ENCODE measurements around the gene PTGDR. TPM values are rescaled to one million over a fixed set of nuclear protein-coding genes. Genes with fewer than 3 reads are reported as not detected.

The PTGDR gene
- total and polyA plus RNA-seq, 2 of the 8 experiments (the other 6 are each of a cell fraction or from before 2014, with no cell fraction given): 0.22 to 0.83 TPM

DNA sequence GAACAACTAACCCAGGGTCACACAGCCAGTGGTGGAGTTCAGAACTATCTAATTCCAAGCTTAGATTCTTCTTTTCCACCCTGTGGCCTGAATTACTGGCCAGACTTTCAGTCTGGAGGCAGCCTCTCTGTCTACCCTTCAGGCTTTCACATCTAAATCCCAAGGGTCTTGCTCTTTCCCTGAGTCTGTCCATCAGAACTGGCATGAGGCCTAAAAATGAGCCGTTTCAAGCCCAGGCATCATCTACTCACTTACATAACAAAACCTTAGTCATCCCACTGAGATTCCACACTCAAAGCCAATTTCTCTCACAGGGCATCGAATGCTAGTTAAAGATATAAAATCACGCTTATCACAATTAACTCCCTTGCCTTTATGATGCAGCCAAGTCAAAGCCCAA is 1.3 kb upstream of the PTGDR start:
- no peak overlapping the region for H3K18ac ChIP-seq (ENCODE audit: extremely low read depth, low read length)
- no peak overlapping the region for H2AFZ ChIP-seq (ENCODE audit: low read length)
- no peak overlapping the region for H2BK120ac ChIP-seq (replicated peaks; ENCODE audit: low read depth, low read length)
- H4K8ac ChIP-seq (ENCODE audit: extremely low read depth, insufficient read depth, low read length): no peak overlapping the region
- no peak overlapping the region for H3K23ac ChIP-seq (ENCODE audit: insufficient read length)
- H3K4me3 ChIP-seq (ENCODE audit: extremely low read depth in 1 of 4, insufficient read depth in 2 of 4, low read depth in 3 of 4, low read length in 4 of 4): no peak overlapping the region
- no peak for DNase-seq (ENCODE audit: low read depth in 1 of 2, low spot score in 2 of 2)
- H3K4ac ChIP-seq (replicated peaks; ENCODE audit: insufficient read length, low read depth, low read length): no peak overlapping the region
- FAIRE-seq: no peak
- H3K79me2 ChIP-seq (ENCODE audit: control insufficient read depth in 1 of 2, insufficient read depth in 2 of 2, low read length in 2 of 2): no peaks in the 10 kb centered on the region
- H4K91ac ChIP-seq (replicated peaks; ENCODE audit: insufficient read length, low read length): no peak overlapping the region
- no peak for TF ChIP-seq SIRT6 (IDR thresholded peaks at IDR 0.05; ENCODE audit: low read length)
- TF ChIP-seq MAFK (IDR thresholded peaks at IDR 0.05; ENCODE audit: low read depth, low read length): no peak
- TF ChIP-seq BACH1 (IDR thresholded peaks at IDR 0.05; ENCODE audit: low read length): no peak
- no peak for TF ChIP-seq JUND (IDR thresholded peaks at IDR 0.05; ENCODE audit: low read length)
- TF ChIP-seq SIN3A (conservative IDR thresholded peaks at IDR 0.05 in 1 of 2, IDR thresholded peaks at IDR 0.05 in 1 of 2; ENCODE audit: low read depth in 1 of 2, low read length in 2 of 2): no peak
- TF ChIP-seq SUZ12 (IDR thresholded peaks at IDR 0.05; ENCODE audit: low read length): no peak
- H2BK12ac ChIP-seq (ENCODE audit: low read depth, low read length): no peak overlapping the region
- no peak overlapping the region for H2BK5ac ChIP-seq (ENCODE audit: low read depth, low read length)
- 94% methylated on average over 3 of the region's 3 CpGs; no CpG with 5 or more reads in 1 of the 2 experiments for WGBS, 2 experiments (ENCODE audit: extremely low coverage in 1 of 2, insufficient coverage in 1 of 2, insufficient read length in 1 of 2, insufficient replicate concordance in 2 of 2, low coverage in 1 of 2, low lambda C conversion rate in 2 of 2, missing lambda C conversion rate in 1 of 2)
- no peaks in the 10 kb centered on the region for H3K79me1 ChIP-seq (ENCODE audit: low read depth, low read length)
- peaks cover 17% of the 10 kb centered on the region; the same call in 1 of the 2 replicates for H3K23me2 ChIP-seq (ENCODE audit: low read depth, low read length)
- POLR2A ChIA-PET (ENCODE audit: partially characterized antibody): no interaction called here
- H3K27ac ChIP-seq (ENCODE audit: low read depth, low read length): no peak overlapping the region
- CTCF ChIA-PET (ENCODE audit: partially characterized antibody): interaction anchor here (1.5 kb wide), 1 partner anchor 195 kb away, joined by 3 read pairs; no protein-coding TSS in a partner anchor
- no peak overlapping the region for H3K9ac ChIP-seq (replicated peaks in 1 of 4; ENCODE audit: extremely low read depth in 1 of 4, low read depth in 3 of 4, low read length in 3 of 4)
- H3K9me3 ChIP-seq (ENCODE audit: insufficient read depth in 2 of 2, low read depth in 1 of 2, low read length in 1 of 2): no peaks in the 10 kb centered on the region
- peaks cover 25 to 49% (median 43%) of the 10 kb centered on the region in 4 experiments for H3K27me3 ChIP-seq (replicated peaks in 1 of 4; ENCODE audit: control insufficient read depth in 3 of 4, extremely low read depth in 1 of 4, insufficient read depth in 3 of 4, low read length in 3 of 4)
- no peaks in the 10 kb centered on the region for H3K36me3 ChIP-seq (ENCODE audit: control insufficient read depth in 2 of 4, insufficient read depth in 4 of 4, low read length in 3 of 4)
- H4K20me1 ChIP-seq (replicated peaks in 1 of 2; ENCODE audit: control insufficient read depth in 1 of 2, insufficient read depth in 2 of 2, low read length in 2 of 2): no peaks in the 10 kb centered on the region
- no peak overlapping the region for H3K4me2 ChIP-seq (ENCODE audit: insufficient read depth in 1 of 2, low read depth in 2 of 2, low read length in 2 of 2)
- no peak overlapping the region for H2AK5ac ChIP-seq (ENCODE audit: low read depth, low read length)
- H3K56ac ChIP-seq (replicated peaks; ENCODE audit: insufficient read length, low read depth, low read length): no peak overlapping the region
- H3K4me1 ChIP-seq (replicated peaks in 1 of 4; ENCODE audit: control insufficient read depth in 3 of 4, insufficient read depth in 4 of 4, low read length in 3 of 4): peaks cover 0 to 14% (median 6%) of the 10 kb centered on the region in 4 experiments; a peak in 6 of 7 replicates
- H2BK15ac ChIP-seq (ENCODE audit: low read length): no peak overlapping the region
- H3K14ac ChIP-seq (ENCODE audit: insufficient read length): no peak overlapping the region
- H4K5ac ChIP-seq (ENCODE audit: insufficient read length, low read depth, low read length): no peak overlapping the region
- no peak overlapping the region for H2BK20ac ChIP-seq (ENCODE audit: low read length)

Measured in H1 (cell line).